HEK293 (cell line): ENCODE data around the gene GTF2H3.

Source experiments
- BCL11A ChIP-seq: fragments of 450-650 bp; formaldehyde crosslinking; IDR thresholded peaks from 2 replicates; pipeline ENCODE4 v1.5.1; 2016; ENCODE audit warnings: low read depth, missing biosample characterization, missing genetic modification characterization
- GLI4 ChIP-seq: fragments of 450-650 bp; formaldehyde crosslinking; IDR thresholded peaks from 2 replicates; pipeline ENCODE4 v1.5.1; 2016; ENCODE audit warnings: missing biosample characterization, missing genetic modification characterization
- HOXA7 ChIP-seq: sonication (generic); formaldehyde crosslinking; IDR thresholded peaks from 2 replicates; pipeline ENCODE4 v1.8.1; 2022; ENCODE audit warnings: missing genetic modification reagents, borderline replicate concordance
- SP2 ChIP-seq: fragments of 450-650 bp; formaldehyde crosslinking; IDR thresholded peaks from 2 replicates; pipeline ENCODE4 v1.5.1; 2016; ENCODE audit warnings: missing biosample characterization, missing genetic modification characterization
- ZNF501 ChIP-seq: fragments of 450-650 bp; formaldehyde crosslinking; IDR thresholded peaks from 2 replicates; pipeline ENCODE4 v1.5.1; 2016; ENCODE audit warnings: missing biosample characterization, missing genetic modification characterization
- TF ChIP-seq, protein P1 (sequence below): fragments of 450-650 bp; formaldehyde crosslinking; IDR thresholded peaks from 2 replicates; pipeline ENCODE4 v1.5.1; 2016; ENCODE audit warnings: missing biosample characterization, missing genetic modification characterization, borderline replicate concordance
- TF ChIP-seq, protein P2 (sequence below): fragments of 450-650 bp; formaldehyde crosslinking; IDR thresholded peaks from 2 replicates; pipeline ENCODE4 v1.5.1; 2016; ENCODE audit warnings: missing biosample characterization, missing genetic modification characterization
- TF ChIP-seq, protein P3 (sequence below): sonication (generic); formaldehyde crosslinking; IDR thresholded peaks from 2 replicates; pipeline ENCODE4 v1.8.1; 2022; ENCODE audit warnings: mild to moderate bottlenecking, moderate library complexity, missing genetic modification reagents

DNA sequence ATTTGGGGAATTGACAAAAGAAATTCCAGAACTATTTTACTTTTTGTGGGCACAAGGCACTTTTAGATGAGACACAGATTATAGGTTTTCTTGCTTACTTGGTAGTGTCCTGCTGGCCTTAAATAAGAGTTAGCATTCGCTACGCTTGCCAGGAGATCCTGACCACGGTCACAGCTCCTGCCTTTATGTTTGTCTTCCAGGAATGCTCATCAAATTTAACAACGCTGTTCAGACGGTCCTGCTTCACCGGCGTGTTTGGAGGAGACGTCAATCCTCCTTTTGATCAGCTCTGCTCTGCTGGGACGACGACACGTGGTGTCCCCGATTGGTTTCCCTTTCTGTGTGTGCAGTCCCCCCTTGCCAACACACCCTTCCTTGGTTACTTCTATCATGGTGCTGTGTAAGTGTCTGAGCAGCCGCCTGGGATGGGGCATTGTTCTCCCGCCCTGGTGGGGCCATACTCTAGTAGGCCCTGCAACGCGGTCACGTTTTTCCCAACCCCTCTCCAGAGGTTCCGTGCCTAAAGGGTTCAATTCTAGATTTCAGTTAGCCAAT lies 53.1 kb downstream of the GTF2H3 start:
- TF ChIP-seq, protein P1, sequence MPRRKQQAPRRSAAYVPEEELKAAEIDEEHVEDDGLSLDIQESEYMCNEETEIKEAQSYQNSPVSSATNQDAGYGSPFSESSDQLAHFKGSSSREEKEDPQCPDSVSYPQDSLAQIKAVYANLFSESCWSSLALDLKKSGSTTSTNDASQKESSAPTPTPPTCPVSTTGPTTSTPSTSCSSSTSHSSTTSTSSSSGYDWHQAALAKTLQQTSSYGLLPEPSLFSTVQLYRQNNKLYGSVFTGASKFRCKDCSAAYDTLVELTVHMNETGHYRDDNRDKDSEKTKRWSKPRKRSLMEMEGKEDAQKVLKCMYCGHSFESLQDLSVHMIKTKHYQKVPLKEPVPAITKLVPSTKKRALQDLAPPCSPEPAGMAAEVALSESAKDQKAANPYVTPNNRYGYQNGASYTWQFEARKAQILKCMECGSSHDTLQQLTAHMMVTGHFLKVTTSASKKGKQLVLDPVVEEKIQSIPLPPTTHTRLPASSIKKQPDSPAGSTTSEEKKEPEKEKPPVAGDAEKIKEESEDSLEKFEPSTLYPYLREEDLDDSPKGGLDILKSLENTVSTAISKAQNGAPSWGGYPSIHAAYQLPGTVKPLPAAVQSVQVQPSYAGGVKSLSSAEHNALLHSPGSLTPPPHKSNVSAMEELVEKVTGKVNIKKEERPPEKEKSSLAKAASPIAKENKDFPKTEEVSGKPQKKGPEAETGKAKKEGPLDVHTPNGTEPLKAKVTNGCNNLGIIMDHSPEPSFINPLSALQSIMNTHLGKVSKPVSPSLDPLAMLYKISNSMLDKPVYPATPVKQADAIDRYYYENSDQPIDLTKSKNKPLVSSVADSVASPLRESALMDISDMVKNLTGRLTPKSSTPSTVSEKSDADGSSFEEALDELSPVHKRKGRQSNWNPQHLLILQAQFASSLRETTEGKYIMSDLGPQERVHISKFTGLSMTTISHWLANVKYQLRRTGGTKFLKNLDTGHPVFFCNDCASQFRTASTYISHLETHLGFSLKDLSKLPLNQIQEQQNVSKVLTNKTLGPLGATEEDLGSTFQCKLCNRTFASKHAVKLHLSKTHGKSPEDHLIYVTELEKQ: no peak
- TF ChIP-seq, protein P2, sequence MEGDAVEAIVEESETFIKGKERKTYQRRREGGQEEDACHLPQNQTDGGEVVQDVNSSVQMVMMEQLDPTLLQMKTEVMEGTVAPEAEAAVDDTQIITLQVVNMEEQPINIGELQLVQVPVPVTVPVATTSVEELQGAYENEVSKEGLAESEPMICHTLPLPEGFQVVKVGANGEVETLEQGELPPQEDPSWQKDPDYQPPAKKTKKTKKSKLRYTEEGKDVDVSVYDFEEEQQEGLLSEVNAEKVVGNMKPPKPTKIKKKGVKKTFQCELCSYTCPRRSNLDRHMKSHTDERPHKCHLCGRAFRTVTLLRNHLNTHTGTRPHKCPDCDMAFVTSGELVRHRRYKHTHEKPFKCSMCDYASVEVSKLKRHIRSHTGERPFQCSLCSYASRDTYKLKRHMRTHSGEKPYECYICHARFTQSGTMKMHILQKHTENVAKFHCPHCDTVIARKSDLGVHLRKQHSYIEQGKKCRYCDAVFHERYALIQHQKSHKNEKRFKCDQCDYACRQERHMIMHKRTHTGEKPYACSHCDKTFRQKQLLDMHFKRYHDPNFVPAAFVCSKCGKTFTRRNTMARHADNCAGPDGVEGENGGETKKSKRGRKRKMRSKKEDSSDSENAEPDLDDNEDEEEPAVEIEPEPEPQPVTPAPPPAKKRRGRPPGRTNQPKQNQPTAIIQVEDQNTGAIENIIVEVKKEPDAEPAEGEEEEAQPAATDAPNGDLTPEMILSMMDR (tag by site-specific recombination): no peak
- TF ChIP-seq HOXA7 (no peak), GLI4 (tag by site-specific recombination) (no peak), BCL11A (no peak), SP2 (tag by site-specific recombination) (no peak), ZNF501 (tag by site-specific recombination) (no peak)
- TF ChIP-seq, protein P3, sequence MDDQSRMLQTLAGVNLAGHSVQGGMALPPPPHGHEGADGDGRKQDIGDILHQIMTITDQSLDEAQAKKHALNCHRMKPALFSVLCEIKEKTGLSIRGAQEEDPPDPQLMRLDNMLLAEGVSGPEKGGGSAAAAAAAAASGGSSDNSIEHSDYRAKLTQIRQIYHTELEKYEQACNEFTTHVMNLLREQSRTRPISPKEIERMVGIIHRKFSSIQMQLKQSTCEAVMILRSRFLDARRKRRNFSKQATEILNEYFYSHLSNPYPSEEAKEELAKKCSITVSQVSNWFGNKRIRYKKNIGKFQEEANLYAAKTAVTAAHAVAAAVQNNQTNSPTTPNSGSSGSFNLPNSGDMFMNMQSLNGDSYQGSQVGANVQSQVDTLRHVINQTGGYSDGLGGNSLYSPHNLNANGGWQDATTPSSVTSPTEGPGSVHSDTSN: no peak
